Breast epithelium (tissue), 4 donors: ENCODE results near the gene ZNF787. TPM values are rescaled to one million over a fixed set of nuclear protein-coding genes. Genes with fewer than 3 reads are reported as not detected.

Source experiments
- DNase-seq, 2 donors: peaks; one replicate each; pipeline ENCODE4 v3.0.0-alpha.2; 2019; ENCODE audit warnings: low spot score in 2 of 2
- H3K27ac ChIP-seq, 2 donors: fragments of 200-600 bp; sonication (generic) in 1 of 2; one replicate each; pipeline ENCODE4 v1.5.1; 2016 to 2019; ENCODE audit warnings: mild to moderate bottlenecking in 1 of 2
- H3K27me3 ChIP-seq, 2 donors: fragments of 200-600 bp; sonication (generic) in 1 of 2; one replicate each; pipeline versions ENCODE4 v1.5.1 to v1.6.0; 2017 to 2019; ENCODE audit warnings: control low read depth in 1 of 2, mild to moderate bottlenecking in 1 of 2
- H3K36me3 ChIP-seq: fragments of 200-600 bp; one replicate; pipeline ENCODE4 v1.5.1; 2019
- H3K4me1 ChIP-seq, 2 donors: fragments of 200-600 bp; sonication (generic); one replicate each; pipeline ENCODE4 v1.5.1; 2016 to 2019; ENCODE audit warnings: control low read depth in 1 of 2
- H3K4me3 ChIP-seq, 3 donors: fragments of 200-600 bp; sonication (generic); 1 replicate in 2 of 3; 2 replicates in 1 of 3; pipeline ENCODE4 v1.5.1; 2016 to 2019; ENCODE audit warnings: mild to moderate bottlenecking in 3 of 3, moderate library complexity in 2 of 3
- H3K9me3 ChIP-seq, 2 donors: fragments of 200-600 bp; sonication (generic) in 1 of 2; one replicate each; pipeline ENCODE4 v1.5.1; 2016 to 2019; ENCODE audit warnings: control low read depth in 1 of 2
- CTCF ChIP-seq, 3 donors: fragments of 450-650 bp; IDR thresholded peaks; one replicate each; pipeline ENCODE4 v1.5.1; 2016 to 2017; ENCODE audit warnings: antibody characterized with exemption in 3 of 3, mild to moderate bottlenecking in 3 of 3, moderate library complexity in 3 of 3
- POLR2A ChIP-seq: fragments of 450-650 bp; IDR thresholded peaks from one replicate; pipeline ENCODE4 v1.6.1; 2016; ENCODE audit warnings: antibody characterized with exemption, mild to moderate bottlenecking, moderate library complexity
- POLR2AphosphoS5 ChIP-seq, 3 donors: sonication (generic); formaldehyde crosslinking; IDR thresholded peaks; one replicate each; pipeline ENCODE4 v1.6.1; 2017; ENCODE audit warnings: antibody characterized with exemption in 3 of 3
- intact Hi-C: fragments of 100-400 bp; cut with DNase I; formaldehyde crosslinking; loops from one replicate; pipeline ENCODE4 v1.15.1; 2023; ENCODE audit warnings: low total_unique reads
- total RNA-seq, 3 donors: library from RNA; depleted of rRNA; stranded (reverse); fragments of >200 nt; gene quantifications; one replicate each; pipeline ENCODE4 v1.1.0, GENCODE V29; 2016

Gene ZNF787
- total RNA-seq, 3 donors from 2014 or later: 10.2 to 11.1 (median 10.4) TPM

- no peak for DNase-seq
- Histone ChIP-seq H3K27me3 (no peaks in the 10 kb centered on the region), H3K4me3 (peak overlapping the region in 1 of 3 donors; percentile 25), H3K4me1 (no peaks in the 10 kb centered on the region), H3K36me3 (no peaks in the 10 kb centered on the region), H3K9me3 (no peaks in the 10 kb centered on the region), H3K27ac (peak overlapping the region; percentile 67 to 77)
- intact Hi-C loops: no loop called here
- TF ChIP-seq CTCF (IDR thresholded peaks at IDR 0.05) (no peak), POLR2A (no peak), POLR2AphosphoS5 (IDR thresholded peaks at IDR 0.05) (no peak)
These were observed 11.3 kb upstream of the ZNF787 start for GRCh38 chr19:56132316-56132822.

- no peaks in the 10 kb centered on the region for H3K4me1 ChIP-seq
- peak overlapping the region; percentile 52 to 67 for H3K27ac ChIP-seq
- intact Hi-C loops: no loop called here
- no peak overlapping the region for H3K4me3 ChIP-seq
- DNase-seq: no peak
- no peaks in the 10 kb centered on the region for H3K9me3 ChIP-seq
- H3K27me3 ChIP-seq: no peaks in the 10 kb centered on the region
- no peaks in the 10 kb centered on the region for H3K36me3 ChIP-seq
- TF ChIP-seq CTCF (IDR thresholded peaks at IDR 0.05) (no peak), POLR2A (no peak), POLR2AphosphoS5 (IDR thresholded peaks at IDR 0.05) (no peak)
These were observed 10.6 kb upstream of the ZNF787 start for GRCh38 chr19:56131651-56132050.

GRCh38 chr19:56130006-56130405, 8.9 kb upstream of the ZNF787 start:
- H3K27me3 ChIP-seq: no peaks in the 10 kb centered on the region
- no peak overlapping the region for H3K4me3 ChIP-seq
- no peak for DNase-seq
- TF ChIP-seq POLR2AphosphoS5 (IDR thresholded peaks at IDR 0.05) (no peak), POLR2A (no peak), CTCF (IDR thresholded peaks at IDR 0.05) (no peak)
- intact Hi-C loops: no loop called here
- no peak overlapping the region for H3K27ac ChIP-seq
- no peaks in the 10 kb centered on the region for H3K4me1 ChIP-seq
- no peaks in the 10 kb centered on the region for H3K9me3 ChIP-seq
- H3K36me3 ChIP-seq: no peaks in the 10 kb centered on the region

- intact Hi-C loops: no loop called here
- Histone ChIP-seq H3K27me3 (no peaks in the 10 kb centered on the region), H3K4me1 (no peaks in the 10 kb centered on the region), H3K9me3 (no peaks in the 10 kb centered on the region), H3K36me3 (no peaks in the 10 kb centered on the region), H3K4me3 (no peak overlapping the region), H3K27ac (no peak overlapping the region)
- no peak for DNase-seq
- TF ChIP-seq POLR2AphosphoS5 (IDR thresholded peaks at IDR 0.05): no peak
- no peak for TF ChIP-seq POLR2A
- TF ChIP-seq CTCF (IDR thresholded peaks at IDR 0.05): no peak
These were observed 6.1 kb upstream of the ZNF787 start for GRCh38 chr19:56126983-56127780.

- DNase-seq: no peak
- Histone ChIP-seq H3K9me3 (no peaks in the 10 kb centered on the region), H3K4me1 (no peaks in the 10 kb centered on the region), H3K27me3 (no peaks in the 10 kb centered on the region), H3K27ac (no peak overlapping the region), H3K36me3 (no peaks in the 10 kb centered on the region), H3K4me3 (no peak overlapping the region)
- TF ChIP-seq POLR2AphosphoS5 (IDR thresholded peaks at IDR 0.05): no peak
- intact Hi-C loops: no loop called here
These were observed 4.9 kb upstream of the ZNF787 start for GRCh38 chr19:56125806-56126590.
